ENCODE measurements around the gene RTKN2.
"Not testable (repeated sequence)": the region's sequence is repeated elsewhere in the genome, so short reads cannot be mapped to it uniquely, and the experiment has no call there.

RTKN2 gene

GRCh38 chr10:62244785-62245467 is 23.7 kb downstream of the RTKN2 start:
- no peaks in the 10 kb centered on the region for H3K36me3 ChIP-seq (ENCODE audit: low read depth)
- H3K9me3 ChIP-seq (ENCODE audit: severe bottlenecking): no peaks in the 10 kb centered on the region
- peaks cover 30% of the 10 kb centered on the region for H3K4me1 ChIP-seq (ENCODE audit: insufficient read depth, poor library complexity, severe bottlenecking)
- peak overlapping the region; percentile 89 for H3K27ac ChIP-seq (ENCODE audit: poor library complexity, severe bottlenecking)
- peak; percentile 60 for ATAC-seq (ENCODE audit: low read depth)
- no peaks in the 10 kb centered on the region for H3K27me3 ChIP-seq (ENCODE audit: insufficient read depth, poor library complexity, severe bottlenecking)
- DNase-seq (ENCODE audit: low spot score): no peak
- peak; percentile 95 for TF ChIP-seq CTCF (IDR thresholded peaks at IDR 0.05; ENCODE audit: poor library complexity, severe bottlenecking)
- no peak overlapping the region for H3K4me3 ChIP-seq (ENCODE audit: severe bottlenecking)

GRCh38 chr10:62244088-62244487 is 24.6 kb downstream of the RTKN2 start:
- H3K27ac ChIP-seq (ENCODE audit: poor library complexity, severe bottlenecking): peak overlapping the region; percentile 89
- H3K27me3 ChIP-seq (ENCODE audit: insufficient read depth, poor library complexity, severe bottlenecking): no peaks in the 10 kb centered on the region
- no peaks in the 10 kb centered on the region for H3K9me3 ChIP-seq (ENCODE audit: severe bottlenecking)
- ATAC-seq (ENCODE audit: low read depth) (no peak), DNase-seq (ENCODE audit: low spot score) (no peak)
- TF ChIP-seq CTCF (IDR thresholded peaks at IDR 0.05; ENCODE audit: poor library complexity, severe bottlenecking): no peak
- H3K4me3 ChIP-seq (ENCODE audit: severe bottlenecking): peak overlapping the region; percentile 7
- no peaks in the 10 kb centered on the region; the same call in 1 of the 2 replicates for H3K36me3 ChIP-seq (ENCODE audit: low read depth)
- H3K4me1 ChIP-seq (ENCODE audit: insufficient read depth, poor library complexity, severe bottlenecking): peaks cover 30% of the 10 kb centered on the region

GRCh38 chr10:62243647-62243997 is 25.0 kb downstream of the RTKN2 start:
- peak overlapping the region; percentile 89 for H3K27ac ChIP-seq (ENCODE audit: poor library complexity, severe bottlenecking)
- no peak for DNase-seq (ENCODE audit: low spot score)
- peaks cover 30% of the 10 kb centered on the region for H3K4me1 ChIP-seq (ENCODE audit: insufficient read depth, poor library complexity, severe bottlenecking)
- H3K36me3 ChIP-seq (ENCODE audit: low read depth): no peaks in the 10 kb centered on the region; the same call in 1 of the 2 replicates
- H3K4me3 ChIP-seq (ENCODE audit: severe bottlenecking): peak overlapping the region; percentile 7
- peak; percentile 44; the same call in 1 of the 3 replicates for ATAC-seq (ENCODE audit: low read depth)
- no peak for TF ChIP-seq CTCF (IDR thresholded peaks at IDR 0.05; ENCODE audit: poor library complexity, severe bottlenecking)
- H3K27me3 ChIP-seq (ENCODE audit: insufficient read depth, poor library complexity, severe bottlenecking): no peaks in the 10 kb centered on the region
- no peaks in the 10 kb centered on the region for H3K9me3 ChIP-seq (ENCODE audit: severe bottlenecking)

- peak overlapping the region; percentile 7 for H3K4me3 ChIP-seq (ENCODE audit: severe bottlenecking)
- peaks cover 30% of the 10 kb centered on the region for H3K4me1 ChIP-seq (ENCODE audit: insufficient read depth, poor library complexity, severe bottlenecking)
- H3K27me3 ChIP-seq (ENCODE audit: insufficient read depth, poor library complexity, severe bottlenecking); H3K9me3 ChIP-seq (ENCODE audit: severe bottlenecking); DNase-seq (ENCODE audit: low spot score); H3K36me3 ChIP-seq (ENCODE audit: low read depth): not testable (repeated sequence)
- peak; percentile 98 for ATAC-seq (ENCODE audit: low read depth)
- peak overlapping the region; percentile 89 for H3K27ac ChIP-seq (ENCODE audit: poor library complexity, severe bottlenecking)
Measured at GRCh38 chr10:62242965-62243646, 25.5 kb downstream of the RTKN2 start.

- H3K4me3 ChIP-seq (ENCODE audit: severe bottlenecking): not testable (repeated sequence)
- H3K4me1 ChIP-seq (ENCODE audit: insufficient read depth, poor library complexity, severe bottlenecking): peaks cover 30% of the 10 kb centered on the region
Measured at GRCh38 chr10:62241521-62241920, 27.1 kb downstream of the RTKN2 start.

More at GRCh38 chr10:62241521-62241920, 27.1 kb downstream of the RTKN2 start:
- H3K36me3 ChIP-seq (ENCODE audit: low read depth); H3K27me3 ChIP-seq (ENCODE audit: insufficient read depth, poor library complexity, severe bottlenecking); H3K9me3 ChIP-seq (ENCODE audit: severe bottlenecking); ATAC-seq (ENCODE audit: low read depth); DNase-seq (ENCODE audit: low spot score): not testable (repeated sequence)
- peak overlapping the region; percentile 89 for H3K27ac ChIP-seq (ENCODE audit: poor library complexity, severe bottlenecking)

Measured in RWPE2 (cell line).